Measurements from ENCODE around the gene SCFD2.
A peak's percentile ranks its signal among the peaks of the same experiment; 100 is the strongest.

SCFD2 gene

GRCh38 chr4:52925531-52925968 is 440.3 kb downstream of the SCFD2 start:
- TF ChIP-seq CTCF (IDR thresholded peaks at IDR 0.05; ENCODE audit: control insufficient read depth, insufficient read depth, low read depth, low read length, missing control alignments), result no peak
- H3K4me3 ChIP-seq (ENCODE audit: control insufficient read depth, low read depth, low read length), result no peak overlapping the region
- no peak for DNase-seq (ENCODE audit: low read depth)

GRCh38 chr4:52919461-52919860 is 446.4 kb downstream of the SCFD2 start:
- DNase-seq (ENCODE audit: low read depth), result no peak
- H3K4me3 ChIP-seq (ENCODE audit: control insufficient read depth, low read depth, low read length), result no peak overlapping the region
- no peak for TF ChIP-seq CTCF (IDR thresholded peaks at IDR 0.05; ENCODE audit: control insufficient read depth, insufficient read depth, low read depth, low read length, missing control alignments)

- H3K4me3 ChIP-seq (ENCODE audit: control insufficient read depth, low read depth, low read length), result no peak overlapping the region
- DNase-seq (ENCODE audit: low read depth), result no peak
- no peak for TF ChIP-seq CTCF (IDR thresholded peaks at IDR 0.05; ENCODE audit: control insufficient read depth, insufficient read depth, low read depth, low read length, missing control alignments)
These were observed 448.0 kb downstream of the SCFD2 start for GRCh38 chr4:52917817-52918216.

- no peak for TF ChIP-seq CTCF (IDR thresholded peaks at IDR 0.05; ENCODE audit: control insufficient read depth, insufficient read depth, low read depth, low read length, missing control alignments)
- H3K4me3 ChIP-seq (ENCODE audit: control insufficient read depth, low read depth, low read length), result no peak overlapping the region
- DNase-seq (ENCODE audit: low read depth), result no peak
These were observed 450.0 kb downstream of the SCFD2 start for GRCh38 chr4:52915730-52916300.

- H3K4me3 ChIP-seq (ENCODE audit: control insufficient read depth, low read depth, low read length), result no peak overlapping the region
- TF ChIP-seq CTCF (IDR thresholded peaks at IDR 0.05; ENCODE audit: control insufficient read depth, insufficient read depth, low read depth, low read length, missing control alignments), result no peak
- no peak for DNase-seq (ENCODE audit: low read depth)
These were observed 450.7 kb downstream of the SCFD2 start for GRCh38 chr4:52915191-52915590.

DNA sequence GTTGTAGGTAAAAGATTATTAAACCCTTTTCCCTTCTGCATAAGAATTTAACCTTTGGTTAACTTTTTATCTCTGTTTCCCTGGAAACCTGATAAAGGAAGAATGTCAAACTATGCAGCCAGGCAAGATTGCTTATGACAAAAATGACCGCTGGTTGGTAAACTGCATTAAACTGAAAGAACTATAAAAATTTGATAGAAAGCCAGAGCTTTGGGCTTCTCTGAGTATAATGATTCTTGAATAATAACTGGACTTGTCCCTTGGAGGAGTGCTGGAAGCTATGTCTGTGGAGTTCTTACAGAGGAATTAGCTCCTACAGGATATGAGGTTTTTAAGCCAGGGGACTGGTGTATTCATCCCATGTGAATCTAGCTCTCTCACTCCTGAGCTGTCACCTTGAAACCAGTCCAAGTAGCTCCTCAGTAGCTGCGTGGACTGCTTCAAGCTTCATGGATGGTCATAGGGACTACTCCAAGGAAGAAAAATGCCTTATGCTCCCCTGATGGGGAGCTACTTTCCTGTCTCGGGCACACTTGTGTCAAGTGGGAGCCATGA is 451.7 kb downstream of the SCFD2 start:
- TF ChIP-seq CTCF (IDR thresholded peaks at IDR 0.05; ENCODE audit: control insufficient read depth, insufficient read depth, low read depth, low read length, missing control alignments), result no peak
- peak; percentile 52 for DNase-seq (ENCODE audit: low read depth)
- no peak overlapping the region for H3K4me3 ChIP-seq (ENCODE audit: control insufficient read depth, low read depth, low read length)
